Esophagus muscularis mucosa (tissue), 3 donors: Measurements from ENCODE around the gene DCC.

ENCODE experiments used
- EP300 ChIP-seq: sonication (generic); formaldehyde crosslinking; IDR thresholded peaks from one replicate; pipeline ENCODE4 v1.6.1; 2017; ENCODE audit warnings: antibody characterized with exemption
- POLR2A ChIP-seq: fragments of 450-650 bp; IDR thresholded peaks from one replicate; pipeline ENCODE4 v1.6.1; 2017; ENCODE audit warnings: antibody characterized with exemption, moderate library complexity, mild to moderate bottlenecking, low read depth
- POLR2AphosphoS5 ChIP-seq, 2 donors: sonication (generic); formaldehyde crosslinking; IDR thresholded peaks; one replicate each; pipeline ENCODE4 v1.6.1; 2017; ENCODE audit warnings: antibody characterized with exemption in 2 of 2

DNA sequence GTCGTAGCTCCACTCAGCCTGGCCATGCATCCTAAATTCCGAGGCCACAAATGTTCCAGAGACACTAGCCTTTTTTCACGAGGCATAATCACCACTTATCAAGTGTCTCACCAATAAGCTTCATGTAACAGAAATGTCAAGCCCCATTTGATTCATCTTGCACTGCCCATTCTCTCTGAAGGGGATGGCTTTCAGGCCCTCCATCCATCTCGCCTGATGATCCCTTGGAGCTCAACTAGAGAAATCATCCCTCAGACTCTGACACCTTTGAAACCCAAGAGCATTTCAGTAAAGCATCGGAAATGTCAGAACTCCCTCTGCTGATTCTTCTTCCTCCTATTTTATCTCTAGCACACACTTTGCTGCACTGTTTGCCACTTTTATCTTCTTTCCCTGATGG is 91.7 kb downstream of the DCC start:
- no peak for TF ChIP-seq POLR2A
- TF ChIP-seq EP300, result no peak
- TF ChIP-seq POLR2AphosphoS5 (IDR thresholded peaks at IDR 0.05), result no peak
